H1 (cell line): ENCODE results near the gene GCK. TPM values are rescaled to one million over a fixed set of nuclear protein-coding genes. Genes with fewer than 3 reads are reported as not detected.

Experiments used
- CTCF ChIA-PET: fragments of 300-600 bp; sonication (Branson Sonifier 250); formaldehyde crosslinking; loops from one replicate; lab custom pipeline; 2021; ENCODE audit not compliant: partially characterized antibody; lab: Charles Lee
- POLR2A ChIA-PET: fragments of 300-600 bp; sonication (Branson Sonifier 250); formaldehyde crosslinking; loops from one replicate; lab custom pipeline; 2021; ENCODE audit warnings: inconsistent platforms; ENCODE audit not compliant: partially characterized antibody; lab: Charles Lee
- DNase-seq, 2 experiments: peaks; one replicate each; pipeline versions ENCODE4 v3.0.0 to v3.0.0-alpha.2; 2010 to 2022; ENCODE audit warnings: low spot score in 2 of 2, low read depth in 1 of 2, mixed read lengths in 1 of 2
- FAIRE-seq: peaks from 2 replicates; lab custom pipeline; 2011; peaks lifted over from hg19 to GRCh38; lab: Jason Lieb, UNC
- H2AFZ ChIP-seq: 2 replicates; pipeline ENCODE4 v1.8.1; 2012; ENCODE audit warnings: low read length, inconsistent platforms
- H2AK5ac ChIP-seq: 2 replicates; pipeline ENCODE4 v1.6.1; 2013; ENCODE audit warnings: low read depth, low read length
- H2BK120ac ChIP-seq: replicated peaks from 2 replicates; pipeline ENCODE3; 2013; ENCODE audit warnings: low read depth, low read length, inconsistent platforms
- H2BK12ac ChIP-seq: 2 replicates; pipeline ENCODE4 v1.6.1; 2013; ENCODE audit warnings: low read depth, low read length
- H2BK15ac ChIP-seq: 2 replicates; pipeline ENCODE4 v1.6.1; 2013; ENCODE audit warnings: low read length
- H2BK20ac ChIP-seq: 2 replicates; pipeline ENCODE4 v1.6.1; 2013; ENCODE audit warnings: low read length
- H2BK5ac ChIP-seq: 2 replicates; pipeline ENCODE4 v1.6.1; 2013; ENCODE audit warnings: low read depth, low read length
- H3K14ac ChIP-seq: 2 replicates; pipeline ENCODE4 v1.6.1; 2013; ENCODE audit warnings: inconsistent platforms; ENCODE audit not compliant: insufficient read length
- H3K18ac ChIP-seq: 2 replicates; pipeline ENCODE4 v1.6.1; 2013; ENCODE audit warnings: low read length; ENCODE audit errors: extremely low read depth
- H3K23ac ChIP-seq: 2 replicates; pipeline ENCODE4 v1.6.1; 2013; ENCODE audit warnings: inconsistent platforms; ENCODE audit not compliant: insufficient read length
- H3K23me2 ChIP-seq: 2 replicates; pipeline ENCODE4 v1.6.1; 2013; ENCODE audit warnings: low read depth, low read length
- H3K27ac ChIP-seq: 2 replicates; pipeline ENCODE4 v1.6.1; 2011; ENCODE audit warnings: low read depth, low read length, inconsistent platforms
- H3K27me3 ChIP-seq, 4 experiments: replicated peaks in 1 of 4; 1 replicate in 1 of 4; 2 replicates in 3 of 4; pipeline versions ENCODE4 v1.6.1 to v1.8.1; 2011 to 2013; ENCODE audit warnings: low read length in 3 of 4, mild to moderate bottlenecking in 3 of 4, inconsistent platforms in 2 of 4, mixed read lengths in 2 of 4, moderate library complexity in 1 of 4; ENCODE audit not compliant: control insufficient read depth in 3 of 4, insufficient read depth in 3 of 4; ENCODE audit errors: extremely low read depth in 1 of 4
- H3K36me3 ChIP-seq, 4 experiments: 2 replicates each; pipeline versions ENCODE4 v1.6.1 to v1.8.1; 2011 to 2013; ENCODE audit warnings: mild to moderate bottlenecking in 4 of 4, low read length in 3 of 4, moderate library complexity in 2 of 4, control low read depth in 1 of 4, inconsistent platforms in 1 of 4; ENCODE audit not compliant: insufficient read depth in 4 of 4, control insufficient read depth in 2 of 4
- H3K4ac ChIP-seq: replicated peaks from 2 replicates; pipeline ENCODE3; 2013; ENCODE audit warnings: low read length, low read depth, mixed read lengths, inconsistent platforms; ENCODE audit not compliant: insufficient read length
- H3K4me1 ChIP-seq, 4 experiments: replicated peaks in 1 of 4; 1 replicate in 1 of 4; 2 replicates in 3 of 4; pipeline versions ENCODE4 v1.6.1 to v1.8.1; 2011 to 2013; ENCODE audit warnings: low read length in 3 of 4, inconsistent platforms in 2 of 4, mixed read lengths in 1 of 4; ENCODE audit not compliant: insufficient read depth in 4 of 4, control insufficient read depth in 3 of 4
- H3K4me2 ChIP-seq, 2 experiments: 2 replicates each; pipeline versions ENCODE4 v1.6.1 to v1.8.1; 2011 to 2013; ENCODE audit warnings: low read depth in 2 of 2, low read length in 2 of 2, control low read depth in 1 of 2, inconsistent platforms in 1 of 2, mild to moderate bottlenecking in 1 of 2; ENCODE audit not compliant: insufficient read depth in 1 of 2
- H3K4me3 ChIP-seq, 4 experiments: fragments of 200-600, 300-600 bp in 1 of 4; sonication (generic), shearing (Covaris generic), sonication (Bioruptor Twin) in 1 of 4; 2 replicates each; pipeline versions ENCODE4 v1.5.1 to v1.8.1; 2011 to 2016; ENCODE audit warnings: low read length in 4 of 4, low read depth in 3 of 4, control low read depth in 2 of 4, inconsistent platforms in 2 of 4, mild to moderate bottlenecking in 2 of 4, mixed read lengths in 1 of 4, moderate library complexity in 1 of 4; ENCODE audit not compliant: insufficient read depth in 2 of 4; ENCODE audit errors: extremely low read depth in 1 of 4
- H3K56ac ChIP-seq: replicated peaks from 2 replicates; pipeline ENCODE3; 2013; ENCODE audit warnings: low read depth, mild to moderate bottlenecking, mixed read lengths, low read length, inconsistent platforms; ENCODE audit not compliant: insufficient read length
- H3K79me1 ChIP-seq: 2 replicates; pipeline ENCODE4 v1.6.1; 2013; ENCODE audit warnings: low read depth, low read length, control low read depth
- H3K79me2 ChIP-seq, 2 experiments: 2 replicates each; pipeline versions ENCODE4 v1.6.1 to v1.8.1; 2012 to 2013; ENCODE audit warnings: low read length in 2 of 2, mild to moderate bottlenecking in 2 of 2, inconsistent platforms in 1 of 2; ENCODE audit not compliant: insufficient read depth in 2 of 2, control insufficient read depth in 1 of 2
- H3K9ac ChIP-seq, 4 experiments: replicated peaks in 1 of 4; 1 replicate in 1 of 4; 2 replicates in 3 of 4; pipeline versions ENCODE4 v1.6.1 to v1.8.1; 2011 to 2013; ENCODE audit warnings: low read depth in 3 of 4, low read length in 3 of 4, control low read depth in 2 of 4, mild to moderate bottlenecking in 2 of 4, moderate library complexity in 2 of 4, inconsistent platforms in 1 of 4; ENCODE audit errors: extremely low read depth in 1 of 4
- H3K9me3 ChIP-seq, 2 experiments: 2 replicates each; pipeline versions ENCODE4 v1.6.1 to v1.8.1; 2012 to 2013; ENCODE audit warnings: mild to moderate bottlenecking in 2 of 2, moderate library complexity in 2 of 2, control low read depth in 1 of 2, inconsistent platforms in 1 of 2, low read depth in 1 of 2, low read length in 1 of 2, mixed read lengths in 1 of 2; ENCODE audit not compliant: insufficient read depth in 2 of 2
- H4K20me1 ChIP-seq, 2 experiments: replicated peaks in 1 of 2; 2 replicates each; pipeline versions ENCODE3 to v1.8.1; 2011 to 2013; ENCODE audit warnings: inconsistent platforms in 2 of 2, low read length in 2 of 2, mild to moderate bottlenecking in 1 of 2; ENCODE audit not compliant: insufficient read depth in 2 of 2, control insufficient read depth in 1 of 2
- H4K5ac ChIP-seq: 2 replicates; pipeline ENCODE4 v1.6.1; 2013; ENCODE audit warnings: low read length, low read depth, mixed read lengths, inconsistent platforms; ENCODE audit not compliant: insufficient read length
- H4K8ac ChIP-seq: 2 replicates; pipeline ENCODE4 v1.8.0; 2013; ENCODE audit warnings: mild to moderate bottlenecking, moderate library complexity, low read length, inconsistent platforms; ENCODE audit not compliant: insufficient read depth; ENCODE audit errors: extremely low read depth
- H4K91ac ChIP-seq: replicated peaks from 2 replicates; pipeline ENCODE3; 2013; ENCODE audit warnings: low read length, mixed read lengths, inconsistent platforms; ENCODE audit not compliant: insufficient read length
- BRCA1 ChIP-seq: IDR thresholded peaks from 2 replicates; pipeline ENCODE4 v1.6.1; 2012; ENCODE audit warnings: low read depth, low read length, improper control_type of control experiment
- HDAC2 ChIP-seq, 2 experiments: fragments of 300-600 bp in 1 of 2; sonication (generic) in 1 of 2; IDR thresholded peaks; 2 replicates each; pipeline ENCODE4 v1.6.1; 2011 to 2012; ENCODE audit warnings: low read depth in 2 of 2, low read length in 2 of 2, mild to moderate bottlenecking in 2 of 2, moderate library complexity in 2 of 2, borderline replicate concordance in 1 of 2, inconsistent platforms in 1 of 2
- KDM1A ChIP-seq: fragments of 200-600, 300-600 bp; sonication (generic); IDR thresholded peaks from 2 replicates; pipeline ENCODE4 v1.7.1; 2016; ENCODE audit warnings: mild to moderate bottlenecking, low read length, borderline replicate concordance
- KDM4A ChIP-seq: IDR thresholded peaks from one replicate; pipeline ENCODE4 v1.7.1; 2012; ENCODE audit warnings: low read depth, mild to moderate bottlenecking, moderate library complexity, low read length, inconsistent platforms; ENCODE audit not compliant: severe bottlenecking
- SAP30 ChIP-seq: fragments of 300-600 bp; sonication (generic); IDR thresholded peaks from 2 replicates; pipeline ENCODE4 v1.7.1; 2012; ENCODE audit warnings: low read length, moderate library complexity, mild to moderate bottlenecking, inconsistent platforms; ENCODE audit not compliant: insufficient read depth, insufficient replicate concordance
- SIN3A ChIP-seq, 2 experiments: IDR thresholded peaks in 1 of 2; conservative IDR thresholded peaks in 1 of 2; 2 replicates each; pipeline ENCODE4 v1.6.1; 2011 to 2012; ENCODE audit warnings: low read length in 2 of 2, improper control_type of control experiment in 1 of 2, low read depth in 1 of 2, mild to moderate bottlenecking in 1 of 2
- SUZ12 ChIP-seq: fragments of 200-600 bp; sonication (generic); IDR thresholded peaks from 2 replicates; pipeline ENCODE4 v1.6.1; 2012; ENCODE audit warnings: mild to moderate bottlenecking, inconsistent platforms, low read length, moderate library complexity, mixed read lengths
- WGBS, 2 experiments: shearing (Covaris generic) in 1 of 2; methylation state at CpG; one replicate each; pipeline versions ENCODE4 v1.1.6 to v1.1.7; 2013 to 2015; ENCODE audit warnings: low lambda C conversion rate in 2 of 2, mixed read lengths in 2 of 2, inconsistent platforms in 1 of 2, low coverage in 1 of 2, missing lambda C conversion rate in 1 of 2; ENCODE audit not compliant: insufficient replicate concordance in 2 of 2, insufficient coverage in 1 of 2, insufficient read length in 1 of 2; ENCODE audit errors: extremely low coverage in 1 of 2, missing lambda C conversion rate in 1 of 2; 5-methylcytosine and 5-hydroxymethylcytosine counted together
- polyA plus RNA-seq, 7 experiments: library from polyadenylated mRNA; depleted of rRNA in 3 of 7; stranded (reverse) in 5 of 7; unstranded in 2 of 7; fragments of >200 nt in 5 of 7; fragments of 200-250 nt in 2 of 7; gene quantifications; 1 replicate in 5 of 7; 2 replicates in 1 of 7; 4 replicates in 1 of 7; pipeline versions ENCODE4 v1.2.1 to v1.2.3, GENCODE V29; 2011 to 2013; ENCODE audit warnings: missing spikeins in 2 of 7, mixed read lengths in 2 of 7
- total RNA-seq: library from RNA; stranded (reverse); fragmentation: NEBNext Ultra II Directional; extraction: Animal tissue kit (Norgen Biotek cat#: 25700); gene quantifications from 2 replicates; pipeline ENCODE4 v1.2.1, GENCODE V29; 2021
- TF ChIP-seq, protein P1 (sequence below): IDR thresholded peaks from 2 replicates; pipeline ENCODE4 v1.6.1; 2012; ENCODE audit warnings: inconsistent platforms

GCK gene
- total and polyA plus RNA-seq, 2 of the 8 experiments (the other 6 are each of a cell fraction or from before 2014, with no cell fraction given), result 2.4 to 4.9 TPM

DNA sequence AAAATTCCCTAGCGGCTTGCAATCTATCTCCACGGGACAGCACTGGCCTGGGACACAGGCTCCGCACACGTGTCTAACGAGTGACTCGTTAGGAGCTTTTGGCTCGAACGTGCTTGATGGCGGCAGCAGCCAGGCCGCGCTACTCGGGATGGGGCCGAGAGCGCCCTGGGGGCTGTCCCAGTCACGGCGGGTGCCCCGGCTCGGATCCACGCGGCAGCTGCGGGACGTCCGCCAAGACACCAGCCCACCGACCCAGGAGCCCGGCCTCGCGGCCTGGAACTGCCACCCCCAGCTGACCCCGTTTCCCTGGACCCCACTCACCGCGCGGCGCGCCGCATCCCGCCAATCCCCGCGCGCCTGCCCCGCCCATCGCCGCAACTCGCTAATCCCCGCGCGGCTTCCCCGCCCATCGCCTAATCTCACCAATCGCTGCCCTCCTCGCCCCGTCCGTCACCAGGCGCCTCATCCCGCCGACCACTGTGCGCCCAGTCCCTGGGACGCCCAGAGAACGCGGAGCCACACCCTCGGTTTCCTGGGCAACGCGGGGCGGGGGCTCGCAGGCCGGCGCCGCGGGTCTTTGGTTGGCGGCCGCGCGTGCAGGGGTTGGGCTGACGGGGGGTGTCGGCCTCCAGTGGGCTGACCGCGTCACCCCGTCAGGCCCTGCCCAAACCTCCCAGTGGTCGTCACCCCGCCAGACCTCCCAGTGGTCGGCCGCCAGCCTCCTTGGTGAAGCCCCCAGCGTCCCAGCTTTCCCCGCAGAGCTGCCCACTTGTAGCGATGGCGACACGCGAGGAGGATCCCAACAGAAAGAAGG lies 65.8 kb downstream of the GCK start, which contains the start of gene POLD2:
Gene POLD2, minus strand, starts transcription at position 359 of the 814 bp plus-strand sequence. CDS start 1,495 bp downstream, outside the sequence.
- Histone ChIP-seq H3K4me3 (peak within 1 kb of the TSS; percentile 74 to 85 (median 76)), H2AK5ac (0 out of 2 replicates have a peak within 1 kb of the TSS, but pooled peaks have one; percentile 93), H3K9ac (peak within 1 kb of the TSS; percentile 15 to 78 (median 68)), H3K79me1 (peaks cover 10% of the 10 kb centered on the region), H2BK5ac (peak within 1 kb of the TSS; percentile 66; the same call in 1 of the 2 replicates), H3K36me3 (peaks cover 10 to 33% (median 13%) of the 10 kb centered on the region in 4 experiments; a peak in 6 of 8 replicates), H2BK120ac (no peak within 1 kb of the TSS), H4K20me1 (peaks cover 4 to 6% of the 10 kb centered on the region in 2 experiments), H2BK15ac (0 out of 2 replicates have a peak within 1 kb of the TSS, but pooled peaks have one; percentile 46), H3K56ac (peak within 1 kb of the TSS; percentile 75), H2BK20ac (no peak within 1 kb of the TSS), H3K14ac (no peak within 1 kb of the TSS), H4K5ac (peak within 1 kb of the TSS; percentile 81), H3K18ac (0 out of 2 replicates have a peak within 1 kb of the TSS, but pooled peaks have one; percentile 78), H3K4ac (peak within 1 kb of the TSS; percentile 91), H3K9me3 (no peaks in the 10 kb centered on the region), H3K27ac (peak within 1 kb of the TSS; percentile 70; the same call in 1 of the 2 replicates), H3K23me2 (peaks cover 9% of the 10 kb centered on the region), H3K79me2 (peaks cover 3 to 16% of the 10 kb centered on the region in 2 experiments; a peak in 3 of 4 replicates), H4K91ac (peak within 1 kb of the TSS; percentile 15), H3K4me1 (peaks cover 0 to 7% (median 3%) of the 10 kb centered on the region in 4 experiments; a peak in 4 of 7 replicates), H3K27me3 (peaks cover 0 to 4% (median under 1%) of the 10 kb centered on the region in 4 experiments; a peak in 4 of 7 replicates), H3K4me2 (peak within 1 kb of the TSS; percentile 79 to 95), H4K8ac (peak within 1 kb of the TSS; percentile 84), H2BK12ac (no peak within 1 kb of the TSS), H3K23ac (no peak within 1 kb of the TSS), H2AFZ (peak within 1 kb of the TSS; percentile 95; the same call in 1 of the 2 replicates)
- ChIA-PET POLR2A (interaction anchor here (0.8 to 5.4 kb wide), 16 partner anchors 8 to 78 kb away, joined by 3 to 50 read pairs (median 5); partner anchors contain the start of gene PGAM2), CTCF (interaction anchor here (0.8 to 6.2 kb wide), 10 partner anchors 8 to 103 kb away, joined by 3 to 27 read pairs (median 4); no protein-coding TSS in a partner anchor)
- WGBS, 2 experiments, result 2% methylated on average over 65 of the region's 86 CpGs; no CpG with 5 or more reads in 1 of the 2 experiments
- peak; percentile 73 to 96 for DNase-seq
- FAIRE-seq, result no peak
- TF ChIP-seq SAP30, result peak; percentile 67
- TF ChIP-seq, protein P1, sequence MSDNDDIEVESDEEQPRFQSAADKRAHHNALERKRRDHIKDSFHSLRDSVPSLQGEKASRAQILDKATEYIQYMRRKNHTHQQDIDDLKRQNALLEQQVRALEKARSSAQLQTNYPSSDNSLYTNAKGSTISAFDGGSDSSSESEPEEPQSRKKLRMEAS, result peak; percentile 81
- peak in 1 of 2 experiments; percentile 52; a peak in 2 of 4 replicates for TF ChIP-seq SIN3A (conservative IDR thresholded peaks at IDR 0.05 in 1 of 2, IDR thresholded peaks at IDR 0.05 in 1 of 2; ENCODE audit: low read depth in 1 of 2, low read length in 2 of 2)
- TF ChIP-seq KDM1A, result no peak
- TF ChIP-seq HDAC2 (IDR thresholded peaks at IDR 0.05; ENCODE audit: borderline replicate concordance in 1 of 2, low read depth in 2 of 2, low read length in 2 of 2), result peak in 1 of 2 experiments; percentile 86; a peak in 1 of 4 replicates
- TF ChIP-seq SUZ12, result no peak
- TF ChIP-seq KDM4A, result peak; percentile 24
- TF ChIP-seq BRCA1, result no peak
